ENCODE results near the gene ADAMTSL5.

The ADAMTSL5 gene

DNA sequence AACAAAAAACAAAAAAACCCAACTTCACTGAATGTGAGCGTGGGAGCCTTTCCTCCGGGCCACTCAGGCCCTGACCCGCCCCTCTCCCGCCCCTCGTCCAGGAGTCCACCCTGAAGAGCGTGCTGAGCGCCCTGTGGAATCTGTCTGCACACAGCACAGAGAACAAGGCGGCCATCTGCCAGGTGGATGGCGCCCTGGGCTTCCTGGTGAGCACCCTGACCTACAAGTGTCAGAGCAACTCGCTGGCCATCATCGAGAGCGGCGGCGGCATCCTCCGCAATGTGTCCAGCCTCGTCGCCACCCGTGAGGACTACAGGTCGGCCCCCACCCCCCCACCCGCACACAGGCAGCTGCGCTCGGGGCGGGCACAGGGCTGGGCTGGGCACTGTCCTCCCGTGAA, 51.0 kb downstream of the ADAMTSL5 start:
- no peak for DNase-seq

DNA sequence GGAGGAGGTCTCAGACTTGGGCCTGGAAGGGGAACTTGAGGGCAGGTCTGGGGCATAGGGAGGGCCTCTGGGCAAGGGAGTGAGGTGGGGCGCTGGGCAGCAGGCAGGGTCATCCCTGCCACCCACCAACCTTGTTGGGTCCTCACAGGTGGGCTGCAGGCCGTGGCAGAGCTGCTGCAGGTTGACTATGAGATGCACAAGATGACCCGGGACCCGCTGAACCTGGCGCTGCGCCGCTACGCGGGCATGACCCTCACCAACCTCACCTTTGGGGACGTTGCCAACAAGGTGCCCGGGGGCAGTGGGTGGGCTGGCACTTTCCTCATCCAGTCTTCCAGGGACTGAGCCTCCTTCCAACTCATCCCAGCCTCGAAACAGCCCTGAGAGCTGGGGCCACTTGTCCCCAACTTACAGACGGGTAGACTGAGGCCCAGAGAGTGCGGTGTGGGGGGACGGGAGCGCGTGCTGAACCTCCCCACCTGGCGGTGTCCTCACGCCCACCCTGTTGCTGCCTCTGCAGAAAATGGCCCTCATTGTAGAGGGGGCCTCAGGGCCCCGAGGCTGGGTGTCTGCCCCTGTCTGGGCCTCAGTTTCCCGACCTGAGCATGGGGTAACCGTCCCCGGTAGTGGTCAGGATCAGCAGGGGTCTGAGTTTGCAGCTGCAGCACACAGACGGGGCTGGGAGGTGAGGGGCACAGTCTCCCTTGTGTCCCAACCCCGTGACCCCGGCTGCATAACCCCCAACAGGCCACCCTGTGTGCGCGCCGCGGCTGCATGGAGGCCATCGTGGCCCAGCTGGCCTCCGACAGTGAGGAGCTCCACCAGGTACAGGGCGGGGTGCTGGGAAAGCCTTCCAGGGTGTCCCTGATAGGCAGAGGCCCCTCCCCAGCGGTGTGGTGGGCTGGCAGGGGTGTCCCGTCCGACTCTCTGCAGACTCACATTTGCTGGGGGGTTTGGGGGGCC, 52.5 kb downstream of the ADAMTSL5 start:
- no peak for DNase-seq

DNA sequence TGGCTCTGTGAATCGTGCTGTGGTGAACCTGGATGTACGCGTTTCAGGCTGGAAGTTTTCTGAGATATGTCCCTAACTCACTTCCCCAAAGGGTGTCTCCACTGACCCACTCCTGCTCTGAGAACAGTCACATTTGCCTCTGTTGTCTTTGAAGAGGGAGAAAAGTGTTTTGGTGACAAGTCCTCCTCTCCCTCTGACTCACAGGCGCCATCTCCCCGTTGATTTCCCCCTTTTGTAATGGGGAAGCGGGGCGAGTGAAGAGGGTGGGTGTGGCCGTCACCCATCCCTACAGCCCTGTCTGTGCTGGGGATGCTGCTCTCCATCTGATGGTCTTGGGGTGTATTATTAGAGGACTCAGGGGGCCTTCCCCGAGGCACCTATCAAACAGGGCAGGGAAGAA, 53.3 kb downstream of the ADAMTSL5 start:
- no peak for DNase-seq

DNA sequence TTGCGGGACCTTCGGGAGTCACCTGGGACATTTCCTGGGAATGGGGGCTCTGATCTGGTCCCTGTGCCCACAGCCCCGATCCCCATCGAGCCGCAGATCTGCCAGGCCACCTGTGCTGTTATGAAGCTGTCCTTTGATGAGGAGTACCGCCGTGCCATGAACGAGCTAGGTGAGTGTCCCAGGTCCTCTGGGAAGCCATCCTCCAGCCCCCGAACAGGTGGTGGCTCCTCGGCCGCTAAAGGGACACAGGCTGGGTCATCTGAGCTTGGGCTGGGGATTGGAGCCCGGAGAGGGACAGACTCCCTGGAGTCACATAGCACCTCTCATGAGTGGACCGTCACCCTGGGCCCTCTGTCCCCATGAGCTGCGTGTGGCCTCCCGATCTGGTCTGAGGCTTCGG, 54.9 kb downstream of the ADAMTSL5 start:
- no peak for DNase-seq

DNA sequence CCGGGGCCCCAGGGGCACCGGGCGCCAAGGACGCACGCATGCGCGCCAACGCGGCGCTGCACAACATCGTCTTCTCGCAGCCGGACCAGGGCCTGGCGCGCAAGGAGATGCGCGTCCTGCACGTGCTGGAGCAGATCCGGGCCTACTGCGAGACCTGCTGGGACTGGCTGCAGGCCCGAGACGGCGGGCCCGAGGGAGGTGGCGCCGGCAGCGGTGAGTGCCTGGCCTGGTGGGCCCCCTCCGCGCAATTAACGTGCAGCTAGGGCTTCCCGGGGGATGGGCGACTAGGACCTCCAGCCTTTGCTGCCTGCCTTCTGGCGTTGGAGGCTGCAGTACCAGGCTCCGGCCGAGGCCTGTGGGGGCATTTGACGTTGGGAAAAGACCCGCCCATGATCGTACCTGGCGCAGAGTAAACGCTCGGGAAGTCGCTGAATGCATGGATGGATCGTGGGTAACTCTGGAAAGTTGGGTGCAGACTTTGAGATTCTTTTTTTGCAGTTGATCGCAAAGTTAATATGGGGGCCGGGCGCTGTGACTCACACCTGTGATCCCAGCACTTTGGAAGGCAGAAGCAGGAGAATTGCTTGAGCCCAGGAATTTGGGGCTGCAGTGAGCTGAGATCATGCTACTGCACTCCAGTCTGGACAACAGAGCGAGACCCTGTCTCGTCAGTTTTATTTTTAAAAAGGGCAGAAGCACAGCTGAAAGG, 55.6 kb downstream of the ADAMTSL5 start:
- DNase-seq, result no peak

DNA sequence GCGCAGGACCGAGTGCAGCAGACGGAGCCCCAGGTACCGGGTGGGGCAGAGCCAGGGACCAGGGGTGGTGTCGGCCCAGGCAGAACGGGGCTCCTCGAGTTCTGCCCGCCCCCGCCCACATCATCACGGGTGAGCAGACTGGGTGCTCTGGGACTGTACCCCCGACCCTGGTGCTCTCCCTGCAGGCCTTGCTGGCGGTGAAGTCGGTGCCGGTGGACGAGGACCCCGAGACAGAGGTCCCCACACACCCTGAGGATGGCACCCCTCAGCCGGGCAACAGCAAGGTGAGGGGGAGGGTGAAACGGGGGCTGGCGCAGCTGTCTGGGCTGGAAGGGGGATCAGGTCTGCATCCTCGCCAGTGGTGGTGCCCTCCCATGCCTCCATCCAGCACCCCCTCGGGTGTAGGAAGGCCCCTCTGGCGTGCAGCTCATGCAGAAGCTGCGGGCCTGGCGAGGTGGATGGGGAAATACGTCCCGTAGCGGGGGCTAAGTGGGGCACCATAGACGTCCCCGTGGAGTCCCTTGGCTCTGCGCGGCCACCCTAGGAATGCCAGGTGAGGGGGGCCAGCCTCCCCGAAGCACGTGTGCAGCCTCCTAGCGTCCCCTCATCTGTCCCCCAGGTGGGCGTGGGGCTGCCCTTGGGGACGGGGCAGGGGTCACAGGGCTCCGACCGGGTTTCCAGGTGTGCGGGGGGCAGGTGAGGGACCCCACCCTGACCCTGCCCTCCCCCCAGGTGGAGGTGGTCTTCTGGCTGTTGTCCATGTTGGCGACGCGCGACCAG, 56.5 kb downstream of the ADAMTSL5 start:
- no peak for DNase-seq

DNA sequence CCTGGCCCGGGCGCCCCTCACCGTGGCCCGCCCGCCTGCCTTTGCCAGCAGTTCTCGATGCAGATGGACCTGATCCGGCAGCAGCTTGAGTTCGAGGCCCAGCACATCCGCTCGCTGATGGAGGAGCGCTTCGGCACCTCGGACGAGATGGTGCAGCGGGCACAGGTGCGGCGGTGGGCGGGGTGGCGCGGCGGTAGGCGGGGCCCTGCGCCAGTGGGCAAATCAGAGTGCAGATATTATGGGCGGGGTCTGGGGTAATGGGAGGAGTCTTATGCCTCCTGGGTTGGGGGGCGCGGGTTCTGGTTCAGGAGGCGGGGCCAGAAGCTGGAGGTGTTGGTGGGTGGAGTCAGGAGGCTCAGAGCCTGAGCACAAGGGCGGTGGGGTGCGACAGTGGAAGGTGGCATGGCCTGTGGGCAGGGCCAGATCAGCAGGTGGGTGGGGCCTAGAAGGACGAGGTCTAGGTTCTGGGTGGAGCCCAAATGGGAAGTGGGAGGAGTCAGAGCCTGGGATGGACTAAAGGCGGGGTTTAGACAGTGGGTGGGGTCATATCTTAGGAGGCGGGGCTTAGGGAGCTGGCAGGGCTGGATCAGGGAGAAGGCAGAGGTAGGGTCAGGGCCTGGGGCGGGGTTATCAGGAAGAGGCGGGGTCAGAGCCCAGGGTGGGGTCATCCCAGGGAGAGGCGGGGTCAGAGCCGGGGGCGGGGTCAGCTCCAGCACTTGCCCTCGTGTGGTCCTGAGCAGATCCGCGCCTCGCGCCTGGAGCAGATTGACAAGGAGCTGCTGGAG, 57.3 kb downstream of the ADAMTSL5 start:
- no peak for DNase-seq
